ENCODE measurements around the gene FHOD3.

The FHOD3 gene

GRCh38 chr18:36296650-36297416, 680 bp upstream of the FHOD3 start:
- peak; percentile 64 for DNase-seq

GRCh38 chr18:36298126-36298741, 721 bp downstream of the FHOD3 start:
- DNase-seq, result peak; percentile 43

- DNase-seq, result no peak
These were observed 1.5 kb downstream of the FHOD3 start for GRCh38 chr18:36299015-36299414.

GRCh38 chr18:36300211-36300610, 2.7 kb downstream of the FHOD3 start:
- DNase-seq, result no peak

DNA sequence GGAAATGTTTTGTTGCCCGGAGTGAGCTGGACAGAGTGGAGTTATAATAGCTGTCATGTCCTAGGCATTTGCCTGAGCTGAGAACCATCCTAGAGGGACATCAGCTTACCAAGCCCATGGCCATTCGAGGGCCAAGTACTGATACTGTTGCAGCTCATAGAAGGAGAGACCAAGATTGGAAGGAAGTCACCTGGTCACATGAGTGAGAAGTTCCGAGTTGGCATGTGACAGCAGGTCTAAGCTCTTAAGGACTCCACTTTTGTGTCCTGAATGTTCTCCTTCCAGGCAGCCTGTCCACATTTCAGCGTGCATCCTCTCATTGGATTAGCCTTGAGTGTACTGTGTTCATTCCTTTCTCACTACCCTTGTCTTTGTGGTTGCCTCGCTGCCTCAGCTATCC, 4.4 kb downstream of the FHOD3 start:
- no peak for DNase-seq

DNA sequence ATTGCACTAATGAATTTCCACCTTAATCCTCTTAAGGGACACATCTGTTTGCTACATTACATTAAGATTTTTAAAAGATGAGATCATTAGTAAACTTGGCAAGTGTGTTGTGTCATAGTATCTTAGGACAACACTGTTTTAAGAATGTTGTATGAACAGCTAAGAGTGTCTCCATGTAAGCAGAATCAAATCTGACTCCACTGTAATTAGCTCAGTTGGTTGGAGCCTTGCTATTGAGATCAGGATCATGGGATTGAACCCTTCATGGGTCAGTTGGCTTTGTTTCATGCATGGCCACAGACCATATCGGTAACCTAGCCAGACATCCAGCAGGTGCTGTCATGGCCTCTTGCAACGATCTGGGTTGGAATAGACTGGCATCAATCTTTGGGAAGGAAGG, 5.2 kb downstream of the FHOD3 start:
- DNase-seq, result no peak

DNA sequence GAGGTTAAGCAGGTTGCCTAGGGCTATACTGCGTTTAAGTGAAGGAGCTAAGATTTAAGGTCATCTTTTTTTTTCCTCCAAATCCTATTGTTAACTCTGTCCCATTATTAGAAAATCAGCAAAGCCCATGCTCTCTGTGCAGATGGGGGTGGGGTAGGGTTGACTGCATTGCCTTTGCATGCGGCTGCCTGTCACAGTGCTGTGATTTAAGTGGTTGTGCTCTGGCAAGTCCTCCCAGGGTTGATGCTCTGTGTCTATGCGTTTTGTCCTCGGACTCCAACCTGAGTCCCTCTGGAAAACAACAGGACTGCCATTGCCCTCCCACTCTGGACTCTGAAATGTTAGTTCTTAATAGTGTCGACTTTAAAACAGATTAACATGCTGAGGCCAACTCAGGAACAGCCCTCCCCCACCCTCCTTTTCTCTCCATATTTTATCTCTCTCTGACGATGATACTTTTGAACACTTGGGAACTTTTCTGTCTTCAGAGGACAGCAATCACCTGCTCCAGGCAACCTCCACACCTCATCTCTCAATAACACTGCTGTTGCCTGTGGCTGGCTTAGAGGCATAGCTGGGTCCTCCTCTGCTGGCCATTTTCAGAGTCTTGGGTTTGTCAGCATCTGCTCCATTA, 5.8 kb downstream of the FHOD3 start:
- DNase-seq, result no peak

GRCh38 chr18:36304723-36305122, 7.2 kb downstream of the FHOD3 start:
- no peak for DNase-seq

GRCh38 chr18:36305375-36305774, 7.9 kb downstream of the FHOD3 start:
- no peak for DNase-seq

- DNase-seq, result no peak
These were observed 10.0 kb downstream of the FHOD3 start for GRCh38 chr18:36307513-36307912.

GRCh38 chr18:36308711-36309435, 11.4 kb downstream of the FHOD3 start:
- no peak for DNase-seq

- DNase-seq, result no peak
These were observed 12.2 kb downstream of the FHOD3 start for GRCh38 chr18:36309436-36310391.

GRCh38 chr18:36311026-36311570, 13.6 kb downstream of the FHOD3 start:
- DNase-seq, result no peak

DNA sequence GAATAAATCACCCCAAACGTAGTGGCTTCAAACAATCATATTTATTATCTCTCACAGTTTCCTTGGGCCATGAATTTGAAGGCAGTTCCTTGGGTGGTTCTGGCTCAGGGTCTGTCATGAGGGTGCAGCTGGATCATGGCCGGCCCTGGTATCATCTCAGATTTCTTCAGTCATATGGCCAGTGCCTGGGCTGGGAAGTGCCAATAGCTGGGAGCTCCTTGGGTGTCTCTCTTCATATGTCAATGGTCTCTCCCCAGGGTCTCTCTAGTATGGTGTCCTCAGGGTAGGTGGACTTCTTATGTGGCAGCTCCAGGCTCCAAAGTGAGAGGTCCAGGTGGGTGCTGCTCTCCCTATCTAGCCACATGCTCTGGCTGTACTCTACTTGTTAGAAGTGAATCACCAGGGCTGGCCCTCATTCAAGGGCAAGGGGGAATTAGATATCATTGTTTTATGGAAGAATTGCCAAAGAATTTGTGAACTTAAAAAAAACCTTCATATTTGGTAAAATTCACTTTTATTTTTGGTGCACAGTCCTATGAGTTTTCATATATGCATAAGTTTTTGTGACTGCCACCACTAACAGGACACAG, 15.4 kb downstream of the FHOD3 start:
- no peak for DNase-seq

GRCh38 chr18:36314098-36314497, 16.6 kb downstream of the FHOD3 start:
- no peak for DNase-seq

DNA sequence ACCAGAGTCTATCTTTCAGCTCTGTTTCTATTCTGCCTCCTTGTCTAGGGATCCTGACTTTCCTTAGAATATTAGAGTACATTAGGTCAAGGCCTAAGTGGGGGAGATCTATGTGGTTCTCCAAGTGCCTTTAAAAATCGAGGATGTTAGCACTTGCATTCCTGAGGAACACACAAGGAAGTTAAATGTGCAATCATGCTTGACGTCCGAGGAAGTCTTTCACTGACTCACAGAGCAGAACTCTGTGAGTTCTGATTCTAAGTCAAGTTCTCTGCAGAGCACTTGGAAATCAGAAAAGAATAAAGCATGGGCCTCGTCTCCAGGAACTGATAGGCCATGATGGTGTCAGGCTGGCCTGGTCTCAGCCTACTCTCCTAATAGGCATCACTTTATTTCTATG, 17.2 kb downstream of the FHOD3 start:
- no peak for DNase-seq

DNA sequence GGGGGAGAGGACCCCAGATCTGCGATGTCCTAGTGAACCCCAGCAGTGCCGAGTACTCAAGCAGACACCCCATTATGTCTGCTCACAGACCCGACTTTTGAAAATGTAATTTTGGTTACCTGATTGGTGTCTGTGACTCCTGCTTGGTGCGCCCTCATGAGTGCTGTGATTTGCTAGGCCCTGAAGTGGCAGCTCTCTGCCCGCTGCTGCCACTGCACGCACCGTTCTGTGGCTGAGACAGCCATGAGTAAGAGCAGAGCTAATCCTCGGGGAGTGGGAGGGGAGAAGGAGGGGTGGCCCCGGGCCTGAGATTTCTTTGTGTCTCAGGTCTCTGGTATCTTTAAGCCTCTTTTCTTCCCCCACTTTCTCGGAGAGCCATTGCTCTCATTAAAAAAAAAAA, 18.2 kb downstream of the FHOD3 start:
- no peak for DNase-seq

DNA sequence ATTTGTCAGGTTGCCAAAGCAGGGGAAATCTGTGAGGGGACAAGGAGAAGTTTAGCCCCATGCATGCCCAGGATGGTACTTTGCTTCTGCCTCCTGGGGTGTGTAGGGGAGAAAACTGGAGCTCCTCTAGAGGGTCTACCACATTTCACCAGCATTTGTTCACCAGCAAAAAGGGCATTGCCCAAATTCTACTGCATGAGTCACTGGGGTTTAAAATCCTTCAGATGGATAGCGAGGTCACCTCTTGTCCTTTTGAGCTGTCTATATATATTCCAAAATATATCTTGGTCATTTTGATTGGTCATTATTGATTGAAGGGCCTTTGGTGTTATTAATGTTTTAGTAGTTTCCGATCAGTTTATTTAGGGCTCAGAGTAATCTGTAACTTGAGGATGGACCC, 18.7 kb downstream of the FHOD3 start:
- DNase-seq, result no peak

GRCh38 chr18:36321658-36322407, 24.3 kb downstream of the FHOD3 start:
- no peak for DNase-seq

GRCh38 chr18:36322408-36322728, 24.9 kb downstream of the FHOD3 start:
- DNase-seq, result no peak

DNA sequence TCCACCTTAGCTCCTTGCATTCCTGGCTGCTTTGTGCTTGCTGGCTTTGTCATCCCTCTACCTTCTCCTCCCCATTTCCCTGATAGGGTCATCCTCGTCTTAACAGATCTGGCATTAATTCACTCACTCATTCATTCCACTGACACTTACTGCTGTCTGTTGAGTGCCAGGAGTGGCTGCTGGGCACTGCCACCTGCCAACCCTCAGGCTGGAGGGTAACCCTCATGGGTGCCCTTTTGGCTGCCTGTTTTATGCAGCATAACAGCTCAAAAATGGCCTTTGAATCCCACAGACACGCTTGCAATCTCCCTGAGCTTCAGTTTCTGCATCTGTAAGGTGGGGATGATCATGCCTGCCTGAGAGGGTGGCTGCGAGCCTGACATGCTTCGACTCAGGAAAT, 25.2 kb downstream of the FHOD3 start:
- DNase-seq, result no peak

Measured in NCI-H510A (cell line).